ENCODE measurements around the gene SLC25A21.
"Not testable (repeated sequence)": the region's sequence is repeated elsewhere in the genome, so short reads cannot be mapped to it uniquely, and the experiment has no call there.

SLC25A21 gene

DNA sequence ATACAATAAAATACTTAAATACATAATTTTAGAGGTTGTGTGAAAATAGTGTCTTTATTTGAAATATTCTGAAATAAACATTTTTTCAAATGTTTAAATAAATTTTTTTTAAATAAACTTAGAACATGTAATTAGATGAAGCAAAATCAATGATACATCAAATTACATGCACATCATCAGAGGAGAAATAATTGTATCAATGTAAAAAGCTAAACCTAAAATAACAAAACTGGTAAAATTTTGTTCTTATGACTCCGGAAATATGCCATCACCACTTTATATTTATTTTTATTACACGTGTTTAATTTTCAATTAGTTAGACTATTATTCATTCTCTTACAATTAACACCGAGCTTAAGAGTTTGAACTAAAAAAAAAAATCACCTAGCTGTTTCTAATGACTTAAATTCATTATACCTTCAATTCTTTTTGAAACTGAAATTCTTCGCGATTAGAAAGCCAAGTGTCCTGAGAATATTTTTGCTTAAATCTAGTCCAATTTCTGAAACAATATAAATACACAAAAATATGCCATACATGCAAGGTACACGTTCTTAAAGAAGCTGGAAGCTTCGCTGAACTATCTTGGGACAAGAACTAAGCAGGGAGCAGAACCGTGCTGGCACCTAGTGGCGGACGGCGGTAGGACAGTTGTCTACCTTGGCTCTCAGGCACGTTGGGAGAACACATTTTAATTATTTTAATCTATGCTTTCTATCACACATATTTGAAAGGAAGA, 230.5 kb downstream of the SLC25A21 start:
- DNase-seq (ENCODE audit: low read depth in 2 of 2): peak; percentile 9 to 58

DNA sequence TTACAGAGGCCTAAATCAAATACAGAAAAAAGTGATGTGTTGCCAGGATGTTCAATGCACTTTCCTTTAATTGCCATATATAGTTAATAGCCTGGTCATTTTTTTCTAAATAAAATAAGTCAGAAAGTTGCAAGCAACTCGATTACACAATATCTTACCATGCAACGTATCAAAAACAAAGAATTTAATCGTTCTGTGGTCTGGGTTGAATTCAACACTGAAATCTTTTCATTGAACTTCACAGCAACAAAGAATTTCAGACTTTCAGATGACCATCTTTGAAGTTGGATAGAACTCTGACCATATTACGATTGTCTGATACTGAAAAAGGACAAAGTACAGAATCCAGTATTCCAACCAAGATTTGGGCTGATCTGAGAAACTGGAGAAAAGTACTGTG, 231.9 kb downstream of the SLC25A21 start:
- no peak for DNase-seq (ENCODE audit: low read depth in 2 of 2)

DNA sequence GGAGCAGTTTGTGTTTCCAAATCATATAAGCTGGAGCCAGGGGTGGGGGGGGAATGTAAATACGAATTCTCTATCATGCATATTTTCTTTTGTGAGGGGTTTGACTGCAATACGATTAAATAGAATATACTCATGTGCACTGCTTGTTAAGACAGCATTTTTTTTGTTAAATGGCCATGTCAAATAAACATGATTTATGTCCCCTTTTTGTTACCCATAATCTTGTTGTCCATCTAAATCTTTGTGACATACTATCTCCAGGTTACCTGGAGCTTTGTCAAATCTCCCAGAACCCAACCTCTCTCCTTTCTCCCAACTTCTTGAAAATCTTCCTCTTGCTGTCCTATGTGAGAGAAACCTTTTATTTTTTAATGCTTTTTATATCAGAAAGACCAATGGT, 233.1 kb downstream of the SLC25A21 start:
- DNase-seq (ENCODE audit: low read depth in 2 of 2): no peak

DNA sequence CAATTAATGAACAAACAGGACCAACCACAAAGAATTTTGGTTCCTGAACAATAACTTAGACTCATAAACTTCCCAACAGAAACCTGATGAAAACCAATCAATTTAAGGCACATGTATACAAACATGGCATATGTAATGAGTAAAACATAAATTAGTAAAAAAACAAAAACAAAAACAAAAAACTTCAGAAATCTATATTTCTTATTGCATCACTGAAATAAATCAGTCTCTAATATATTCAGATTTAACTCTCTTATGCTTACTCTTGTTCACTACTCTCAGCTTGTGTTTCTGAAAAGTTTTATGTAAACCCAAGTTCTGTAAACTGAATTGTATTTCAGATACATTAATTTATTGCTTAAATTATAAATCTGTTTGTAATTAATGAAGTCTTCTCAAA, 233.7 kb downstream of the SLC25A21 start:
- DNase-seq (ENCODE audit: low read depth in 2 of 2): no peak

DNA sequence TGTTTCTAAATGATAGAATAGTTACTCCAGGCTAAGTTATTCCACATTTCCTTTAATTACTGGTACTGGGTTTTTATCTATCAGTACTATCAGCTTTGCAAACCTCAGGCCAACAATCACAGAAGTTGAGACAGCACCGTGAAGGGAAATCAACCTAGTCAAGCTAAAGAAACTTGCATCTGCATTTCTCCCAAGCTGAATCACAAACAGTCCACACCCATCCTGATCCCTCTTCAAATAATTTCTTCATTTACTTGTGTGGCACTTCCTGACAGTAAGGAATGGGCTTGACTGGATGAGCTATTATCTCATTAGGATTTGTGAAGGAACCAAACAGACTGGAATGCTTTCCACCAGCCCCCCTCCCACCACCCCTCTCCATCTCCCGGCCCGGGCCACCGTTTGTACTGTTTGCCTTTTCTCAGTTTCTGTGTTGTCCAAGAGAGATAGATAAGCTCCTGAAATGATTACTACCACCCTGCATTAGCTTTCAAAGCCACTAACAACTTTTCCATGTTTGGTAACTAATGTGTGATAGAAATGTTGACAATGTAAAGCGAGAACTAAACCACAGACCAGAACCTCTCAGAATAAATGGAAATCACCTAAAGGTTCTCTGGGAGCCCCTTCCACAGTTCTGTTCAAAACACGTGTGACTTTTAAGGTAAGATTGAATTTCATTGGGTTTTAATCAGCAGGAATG, 236.3 kb downstream of the SLC25A21 start:
- no peak for DNase-seq (ENCODE audit: low read depth in 2 of 2)

DNA sequence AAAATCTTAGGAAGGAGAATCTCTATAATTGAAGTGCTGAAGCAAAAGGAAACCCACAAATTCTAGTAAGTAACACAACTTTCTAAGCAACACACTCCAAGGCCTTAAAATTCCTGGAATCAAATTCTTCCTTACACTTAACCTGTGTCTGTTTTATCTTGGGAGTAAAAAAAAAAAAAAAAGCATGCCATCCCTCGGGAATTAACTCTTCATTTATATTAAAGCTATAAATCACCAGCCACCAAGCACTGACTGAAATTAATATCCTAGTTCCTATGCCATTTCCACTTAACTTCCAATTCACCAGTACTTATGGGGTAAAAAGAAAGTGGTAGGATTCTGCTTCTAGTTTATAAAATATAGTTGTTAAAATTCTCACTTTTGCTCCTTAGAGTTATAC, 238.1 kb downstream of the SLC25A21 start:
- DNase-seq (ENCODE audit: low read depth in 2 of 2): no peak

DNA sequence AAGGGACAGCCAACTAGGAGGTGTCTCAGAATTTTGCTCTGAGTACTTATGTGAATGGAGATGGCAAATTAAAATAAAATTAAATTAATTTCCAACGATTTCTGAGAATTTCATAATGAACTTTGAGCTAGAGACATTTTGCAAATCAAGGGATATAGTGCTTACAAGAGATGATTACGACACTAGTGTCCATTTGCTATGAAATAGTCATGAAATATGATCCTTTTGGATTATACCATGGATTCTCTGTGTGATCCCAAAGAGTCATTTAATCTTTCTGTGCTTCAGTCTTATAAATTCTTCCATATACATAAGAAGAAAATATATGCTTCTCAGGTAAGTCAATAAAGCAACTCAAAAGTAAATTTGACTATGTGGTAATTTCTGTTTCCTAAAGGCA, 240.6 kb downstream of the SLC25A21 start:
- DNase-seq (ENCODE audit: low read depth in 2 of 2): no peak

DNA sequence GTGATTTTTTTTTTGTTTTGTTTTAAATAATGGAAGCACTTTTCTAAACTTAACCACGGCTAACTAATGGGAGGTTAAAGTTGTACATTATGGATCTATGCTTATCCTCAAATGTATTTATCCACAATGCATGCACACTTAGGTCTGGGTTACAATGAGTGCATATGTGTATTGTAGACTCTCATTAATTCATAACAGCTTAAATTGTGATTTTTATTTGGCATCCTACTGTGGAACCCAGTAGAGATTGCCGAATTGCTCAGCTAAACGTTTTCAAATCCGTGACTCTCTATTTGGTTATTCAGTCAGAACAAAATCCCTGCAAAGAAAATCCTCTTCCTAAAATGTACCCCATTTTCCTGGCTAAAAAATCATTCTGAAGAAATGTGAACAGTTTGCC, 244.0 kb downstream of the SLC25A21 start:
- no peak for DNase-seq (ENCODE audit: low read depth in 2 of 2)

DNA sequence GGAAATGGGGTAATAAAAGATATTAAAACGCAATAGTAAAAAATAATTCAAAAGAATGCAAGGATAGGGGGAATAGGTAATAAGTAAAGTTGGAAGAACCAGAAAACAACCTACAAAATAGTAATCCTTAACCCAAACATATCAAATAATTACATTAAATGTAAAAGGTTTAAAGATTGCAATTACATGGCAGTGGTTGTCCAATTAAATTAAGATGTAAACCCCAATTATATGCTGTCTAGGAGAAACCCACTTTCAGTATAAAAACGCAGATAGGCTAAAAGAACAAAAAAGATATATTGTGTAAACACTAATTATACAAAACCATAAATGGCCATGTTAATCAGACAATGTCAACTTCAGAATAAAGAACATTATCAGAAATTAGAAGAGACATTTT, 247.3 kb downstream of the SLC25A21 start:
- no peak for DNase-seq (ENCODE audit: low read depth in 2 of 2)

DNA sequence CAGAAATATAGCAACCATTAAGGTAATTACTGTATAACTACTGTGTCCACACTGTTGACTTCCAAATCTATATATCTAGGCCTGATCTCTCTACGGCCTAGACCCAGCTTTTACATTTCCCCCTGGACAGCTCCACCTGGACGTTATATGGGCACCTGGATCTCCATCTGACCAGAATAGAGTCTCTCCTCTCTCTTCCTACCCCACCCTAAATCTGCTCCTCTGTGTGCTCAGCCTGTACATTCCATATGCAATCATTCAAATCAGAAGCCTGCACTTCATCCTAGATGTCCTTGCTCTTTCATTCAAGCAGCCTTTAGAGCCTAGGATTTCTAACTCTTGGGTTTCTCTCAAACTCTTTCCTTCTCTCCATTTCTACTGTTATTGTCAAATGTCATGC, 255.7 kb downstream of the SLC25A21 start:
- no peak for DNase-seq (ENCODE audit: low read depth in 2 of 2)

DNA sequence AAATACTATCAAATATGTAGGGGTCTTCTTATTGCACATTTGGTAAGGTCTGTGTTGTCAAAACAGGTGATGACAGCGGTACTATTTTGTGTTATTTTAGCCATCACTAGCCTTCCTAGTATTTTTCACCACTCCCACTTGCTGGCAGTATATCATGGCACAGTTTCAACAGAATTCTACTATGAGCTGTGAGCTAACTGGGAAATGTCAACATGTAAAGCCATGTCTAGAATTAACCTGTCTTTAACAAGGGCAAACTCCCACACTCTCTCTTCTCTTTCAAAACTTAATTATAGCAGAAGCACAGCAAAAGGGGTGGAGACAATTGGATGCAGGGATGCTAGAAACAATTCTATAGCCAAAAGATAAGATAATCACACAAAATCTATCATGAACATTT, 257.3 kb downstream of the SLC25A21 start:
- DNase-seq (ENCODE audit: low read depth in 2 of 2): no peak

DNA sequence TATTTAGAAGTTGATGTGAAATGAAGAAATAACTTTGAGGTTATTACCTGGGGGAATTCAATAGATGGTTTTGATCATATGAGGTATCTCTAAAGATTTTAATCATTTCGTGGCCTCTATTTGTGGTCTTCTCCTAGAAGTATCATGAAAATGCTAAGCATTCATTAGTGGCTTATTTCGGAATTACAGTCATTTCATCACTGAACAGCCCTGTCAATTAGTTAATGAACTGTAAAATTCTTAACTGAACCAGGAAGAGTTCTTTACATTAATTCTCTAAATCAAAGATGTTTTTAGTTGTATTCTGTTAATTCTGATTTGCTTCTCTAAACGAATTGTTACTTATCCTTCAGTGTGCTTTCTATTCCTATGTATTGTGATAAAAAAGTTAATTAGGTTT, 261.8 kb downstream of the SLC25A21 start:
- no peak for DNase-seq (ENCODE audit: low read depth in 2 of 2)

DNA sequence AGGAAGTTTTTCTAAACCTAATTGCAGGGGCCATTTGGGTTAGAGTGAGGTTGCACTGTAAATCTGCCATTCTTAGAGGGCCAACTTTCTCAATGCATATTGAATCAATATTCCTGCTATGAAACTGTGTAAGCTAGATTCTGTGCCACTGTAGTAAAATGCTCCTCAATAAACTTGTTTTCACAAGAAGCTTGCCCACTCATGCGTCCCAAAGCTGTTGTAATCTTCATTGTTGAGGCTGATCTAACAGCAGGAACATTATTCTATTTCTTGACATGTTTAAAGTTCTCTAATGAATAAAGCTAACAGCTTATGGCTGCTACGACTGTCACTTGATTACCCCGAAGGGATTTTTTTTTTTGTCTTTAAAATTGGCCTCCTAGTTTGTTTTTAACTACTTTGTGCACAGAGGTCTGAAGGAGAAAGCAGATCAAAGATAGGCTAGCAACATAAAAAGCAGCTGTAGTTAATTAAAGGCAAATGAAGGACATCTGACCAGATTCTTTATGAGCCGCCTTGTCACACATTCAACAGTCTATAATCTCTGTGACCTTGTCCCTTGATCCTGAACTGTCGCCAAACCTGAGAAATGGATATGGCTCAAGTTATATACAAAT, 267.0 kb downstream of the SLC25A21 start:
- no peak for DNase-seq (ENCODE audit: low read depth in 2 of 2)

DNA sequence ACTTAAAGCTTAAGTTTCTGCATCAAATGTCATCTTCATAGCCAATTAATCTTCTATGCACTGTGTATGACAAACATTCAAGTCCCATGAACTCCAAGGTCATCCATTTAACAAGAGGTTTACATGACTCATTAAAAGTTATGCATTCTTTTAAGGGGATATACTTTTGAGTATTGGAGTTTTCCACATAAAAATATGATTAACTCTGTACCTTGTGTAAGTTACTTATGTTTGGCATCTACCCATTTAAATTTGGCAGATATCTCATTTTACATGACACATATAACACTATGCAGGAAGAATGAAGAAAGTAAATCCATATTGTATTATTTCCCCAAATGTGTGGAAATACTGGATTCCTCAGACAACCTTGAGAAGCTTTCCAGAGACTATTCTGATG, 270.5 kb downstream of the SLC25A21 start:
- DNase-seq (ENCODE audit: low read depth in 2 of 2): no peak

DNA sequence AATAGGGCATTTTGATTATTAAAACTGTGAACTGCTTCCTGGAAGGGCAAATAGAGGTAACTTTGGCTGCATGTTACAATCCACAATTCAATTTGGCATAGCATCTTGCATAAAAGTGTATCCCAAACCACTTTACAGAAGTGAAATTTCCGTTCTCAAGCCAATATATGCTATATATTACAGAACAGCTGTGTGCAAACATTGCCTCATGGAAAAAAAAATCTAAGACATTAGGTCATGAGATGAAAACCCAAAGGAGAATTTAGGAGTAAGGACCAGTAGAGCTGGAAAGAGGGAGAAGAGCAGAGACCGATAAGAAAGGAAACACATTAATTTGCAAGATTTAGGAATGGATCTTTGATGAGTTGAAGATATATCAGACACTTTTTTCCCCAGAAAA, 271.6 kb downstream of the SLC25A21 start:
- no peak for DNase-seq (ENCODE audit: low read depth in 2 of 2)

DNA sequence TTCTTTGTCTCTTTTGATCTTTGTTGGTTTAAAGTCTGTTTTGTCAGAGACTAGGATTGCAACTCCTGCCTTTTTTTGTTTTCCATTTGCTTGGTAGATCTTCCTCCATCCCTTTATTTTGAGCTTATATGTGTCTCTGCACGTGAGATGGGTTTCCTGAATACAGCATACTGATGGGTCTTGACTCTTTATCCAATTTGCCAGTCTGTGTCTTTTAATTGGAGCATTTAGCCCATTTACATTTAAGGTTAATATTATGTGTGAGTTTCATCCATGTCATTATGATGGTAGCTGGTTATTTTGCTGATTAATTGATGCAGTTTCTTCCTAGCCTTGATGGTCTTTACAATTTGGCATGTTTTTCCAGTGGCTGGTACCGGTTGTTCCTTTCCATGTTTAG, 276.1 kb downstream of the SLC25A21 start:
- DNase-seq (ENCODE audit: low read depth in 2 of 2): not testable (repeated sequence)

DNA sequence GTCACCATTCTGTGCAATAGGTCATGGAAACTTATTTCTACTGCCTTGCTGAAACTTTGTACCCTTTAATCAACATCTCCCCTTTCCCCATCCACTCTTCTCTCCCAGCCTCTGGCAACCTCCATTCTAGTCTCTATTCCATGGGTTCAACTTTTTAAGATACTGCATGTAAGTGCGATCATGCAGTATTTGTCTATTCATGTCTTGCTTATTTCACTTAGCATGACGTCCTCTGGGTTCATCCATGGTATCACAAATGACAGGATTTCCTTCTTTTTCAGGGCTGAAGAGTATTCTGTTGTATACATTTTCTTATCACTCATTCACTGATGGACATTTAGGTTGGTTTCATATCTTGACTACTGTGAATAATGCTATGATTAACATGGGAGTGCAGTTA, 288.4 kb downstream of the SLC25A21 start:
- DNase-seq (ENCODE audit: low read depth in 2 of 2): no peak

DNA sequence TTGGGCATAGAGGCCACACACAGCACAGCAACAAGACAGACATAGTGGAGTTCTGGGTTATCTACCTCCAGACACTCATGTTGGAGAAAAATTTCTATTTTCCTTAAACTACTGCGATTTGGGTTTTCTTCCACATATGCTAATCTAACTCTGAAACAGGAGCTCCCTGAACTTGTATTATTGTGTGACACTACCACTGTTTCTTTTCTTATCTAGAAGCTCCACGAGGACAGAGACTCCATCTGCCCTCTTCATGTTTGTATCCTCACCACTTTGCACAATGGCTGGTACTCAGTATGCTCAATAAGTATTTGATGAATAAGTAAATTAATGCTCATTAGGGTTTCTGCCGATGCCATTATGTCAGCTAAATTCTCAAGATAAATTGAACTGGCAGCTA, 292.1 kb downstream of the SLC25A21 start:
- no peak for DNase-seq (ENCODE audit: low read depth in 2 of 2)

DNA sequence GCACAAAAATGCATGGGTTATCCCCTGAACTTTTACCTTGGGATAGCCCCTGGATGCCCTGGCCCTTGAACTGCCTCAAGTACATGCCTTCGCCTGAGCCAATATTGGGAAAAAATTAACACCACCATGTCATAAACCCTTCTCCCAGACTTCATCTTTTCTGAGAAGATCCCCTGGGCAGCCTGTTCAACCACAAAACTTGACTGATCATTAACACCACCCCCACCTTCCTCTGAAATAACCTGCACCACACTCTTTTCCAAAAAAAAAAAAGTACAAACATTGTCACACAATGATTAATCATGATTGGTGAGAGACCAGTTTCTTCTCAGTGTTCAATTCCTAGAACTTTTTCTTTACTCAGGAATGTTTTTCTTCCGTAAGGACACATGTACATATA, 292.8 kb downstream of the SLC25A21 start:
- no peak for DNase-seq (ENCODE audit: low read depth in 2 of 2)

DNA sequence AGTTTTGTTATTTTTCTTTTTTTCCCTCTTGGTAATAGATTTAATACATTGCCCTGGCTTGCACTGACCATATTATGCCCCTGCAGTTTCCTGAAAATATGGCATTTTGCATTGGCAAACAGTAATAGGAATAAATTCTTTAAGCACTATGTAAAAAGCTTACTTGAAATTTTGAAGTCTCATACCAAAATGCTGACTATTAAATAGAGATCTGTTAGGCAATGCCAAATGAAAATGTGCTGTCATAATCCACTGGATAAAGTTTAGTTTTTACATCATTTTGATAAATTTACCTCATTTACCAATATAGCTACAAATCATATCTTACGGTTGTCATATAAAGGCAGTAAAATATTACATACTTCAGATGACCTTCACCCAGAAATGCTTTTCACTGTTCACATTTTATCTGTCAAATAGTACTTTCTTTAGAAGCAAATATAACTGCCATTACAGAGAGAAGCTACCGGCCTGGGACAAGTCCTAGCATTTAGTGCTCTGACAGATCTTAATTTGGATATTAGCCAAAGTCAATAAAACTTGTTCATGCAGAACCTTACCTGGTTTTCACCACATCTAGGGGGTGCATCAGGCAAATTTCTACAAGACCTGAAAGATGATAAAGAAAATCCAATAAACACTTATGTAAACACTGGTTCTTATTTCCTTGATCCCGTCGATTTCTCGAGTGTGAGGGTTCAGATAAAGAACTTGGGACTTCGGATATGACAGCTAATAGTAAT, 297.8 kb downstream of the SLC25A21 start:
- no peak for DNase-seq (ENCODE audit: low read depth in 2 of 2)

DNA sequence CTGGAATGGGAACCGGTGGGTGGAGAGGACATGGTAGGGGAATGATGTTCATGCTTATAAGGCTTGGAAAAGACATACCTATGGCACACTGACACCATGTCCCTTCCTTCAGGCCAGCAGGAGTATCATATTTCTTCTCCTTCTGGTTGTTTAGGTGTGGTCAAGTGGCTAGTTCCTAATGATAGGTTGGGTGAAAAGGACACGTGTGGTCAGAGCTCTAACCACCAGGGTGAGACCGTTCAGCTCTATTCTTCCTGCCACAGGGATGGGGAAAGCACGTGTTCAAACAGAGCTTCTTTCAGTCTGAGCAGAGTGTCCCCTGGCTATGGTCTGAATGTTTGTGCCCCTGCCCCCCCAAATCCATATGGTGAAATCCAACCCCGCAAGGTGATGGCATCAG, 301.6 kb downstream of the SLC25A21 start:
- DNase-seq (ENCODE audit: low read depth in 2 of 2): no peak

DNA sequence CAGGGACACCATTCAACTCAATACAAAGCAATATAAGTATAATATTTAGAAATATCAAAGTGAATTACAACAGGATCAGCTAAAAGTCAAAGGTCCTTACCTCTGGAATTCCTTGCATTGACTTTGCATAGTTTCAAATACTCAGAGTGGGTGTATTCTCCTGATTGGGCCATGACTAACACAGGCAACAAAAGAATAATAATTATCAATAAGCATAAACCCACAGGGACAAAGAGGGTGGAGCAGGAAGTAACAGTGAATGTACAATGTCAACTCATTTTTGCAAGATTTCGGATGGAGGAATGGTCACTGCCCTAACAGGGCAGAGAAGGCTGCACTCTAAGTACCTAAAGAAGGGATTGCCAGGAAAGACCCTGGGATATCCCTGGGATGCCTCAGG, 303.3 kb downstream of the SLC25A21 start:
- no peak for DNase-seq (ENCODE audit: low read depth in 2 of 2)

DNA sequence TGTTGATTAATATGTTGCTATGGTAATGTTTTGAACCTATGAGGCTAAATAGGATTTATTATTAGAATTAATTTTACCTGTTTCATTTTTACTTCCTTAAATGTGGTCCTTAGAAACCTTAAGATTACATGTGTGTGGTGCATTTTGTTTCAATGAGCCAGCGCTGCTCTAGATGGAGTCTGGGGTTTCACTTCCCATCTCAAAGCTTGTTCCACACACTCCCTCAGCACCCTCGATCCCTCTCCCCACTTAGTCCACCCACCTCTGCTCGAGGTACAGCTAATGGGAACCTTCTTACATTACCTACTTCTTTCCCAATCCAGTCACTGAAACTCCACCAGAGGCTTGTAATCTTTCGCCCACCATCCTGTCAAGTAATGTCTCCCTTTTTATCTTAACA, 305.5 kb downstream of the SLC25A21 start:
- no peak for DNase-seq (ENCODE audit: low read depth in 2 of 2)
